ENCODE results near the gene HNRNPUL1. TPM values are rescaled to one million over a fixed set of nuclear protein-coding genes. Genes with fewer than 3 reads are reported as not detected.

HNRNPUL1 gene
- total and polyA plus RNA-seq, 9 of the 15 experiments (the other 6 are each of a cell fraction or from before 2014, with no cell fraction given): 7.3 to 211 (median 85.0) TPM

DNA sequence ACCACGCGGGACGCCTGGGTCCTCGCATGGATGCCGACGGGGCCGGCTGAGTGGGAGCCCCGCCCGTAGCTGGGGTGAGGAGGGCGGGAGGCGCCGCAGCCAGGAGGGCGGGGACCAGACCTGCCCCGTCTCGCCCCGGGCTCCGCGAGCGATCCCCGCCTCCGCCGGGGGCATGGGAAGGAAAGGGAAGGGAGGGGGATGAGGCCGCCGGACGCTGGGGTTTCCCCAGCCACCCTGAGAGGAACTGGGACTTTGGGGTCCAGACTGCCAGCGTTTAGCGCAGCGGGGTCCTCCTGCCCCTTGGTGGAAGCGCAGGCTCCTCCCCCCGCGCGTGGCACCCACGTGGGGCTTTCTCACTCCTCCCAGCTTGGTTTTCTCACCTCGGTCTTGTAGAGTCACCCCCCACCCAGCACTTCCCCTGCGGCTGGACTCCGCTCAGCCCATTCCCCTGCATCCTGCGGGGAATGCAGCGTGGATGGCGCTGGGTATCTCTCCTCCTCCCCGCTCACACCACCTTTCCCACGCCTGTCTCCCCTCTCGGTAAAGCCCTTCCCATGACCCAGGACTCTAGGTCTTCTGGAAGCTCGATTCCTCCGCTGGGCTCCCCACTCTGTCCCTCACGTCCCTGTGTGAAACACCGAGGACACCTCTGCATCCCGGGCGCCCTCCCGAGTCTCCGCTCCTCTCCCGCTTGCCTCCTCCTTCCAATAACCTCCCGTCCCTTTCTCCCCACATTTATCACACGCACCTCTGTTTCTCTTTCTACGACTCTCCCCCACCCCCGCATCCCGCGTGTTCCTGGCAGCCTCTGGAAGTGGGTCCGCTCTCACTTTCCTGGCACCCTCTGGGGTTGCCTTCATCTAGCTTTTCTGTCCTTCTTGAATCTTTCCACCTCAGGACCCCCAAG is 87.4 kb downstream of the HNRNPUL1 start (continued):
- TF ChIP-seq ARID3A (IDR thresholded peaks at IDR 0.05; ENCODE audit: borderline replicate concordance, low read depth, low read length) (no peak), CCAR2 (IDR thresholded peaks at IDR 0.05; ENCODE audit: low read depth, low read length) (no peak), KAT2B (IDR thresholded peaks at IDR 0.05; ENCODE audit: low read depth, low read length) (no peak), TFAM (CRISPR knock-in tag; conservative IDR thresholded peaks at IDR 0.05) (no peak), ZNF764 (CRISPR knock-in tag; IDR thresholded peaks at IDR 0.05; ENCODE audit: low read depth) (no peak), ZBTB40 (IDR thresholded peaks at IDR 0.05) (no peak), ZBTB40 (CRISPR knock-in tag; IDR thresholded peaks at IDR 0.05) (no peak), ZNF24 (IDR thresholded peaks at IDR 0.05) (no peak), ZNF146 (CRISPR knock-in tag; IDR thresholded peaks at IDR 0.05; ENCODE audit: unreplicated experiment) (no peak), SRF (CRISPR knock-in tag; IDR thresholded peaks at IDR 0.05) (peak in 1 of 2 experiments; percentile 58; a peak in 1 of 4 replicates), BRCA1 (IDR thresholded peaks at IDR 0.05) (no peak), BRCA1 (CRISPR knock-in tag; IDR thresholded peaks at IDR 0.05) (no peak), ZNF224 (CRISPR knock-in tag; IDR thresholded peaks at IDR 0.05) (no peak)
- TF ChIP-seq, protein P1, sequence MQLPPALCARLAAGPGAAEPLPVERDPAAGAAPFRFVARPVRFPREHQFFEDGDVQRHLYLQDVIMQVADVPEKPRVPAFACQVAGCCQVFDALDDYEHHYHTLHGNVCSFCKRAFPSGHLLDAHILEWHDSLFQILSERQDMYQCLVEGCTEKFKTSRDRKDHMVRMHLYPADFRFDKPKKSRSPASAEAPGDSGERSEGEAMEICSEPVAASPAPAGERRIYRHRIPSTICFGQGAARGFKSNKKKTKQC (CRISPR knock-in tag; IDR thresholded peaks at IDR 0.05): no peak; the same call in 1 of the 2 replicates

All from K562 (cell line).